Ureter (tissue), 1 donor: Measurements from ENCODE around the gene CHRD. TPM values are rescaled to one million over a fixed set of nuclear protein-coding genes. Genes with fewer than 3 reads are reported as not detected.
"Not testable (repeated sequence)": the region's sequence is repeated elsewhere in the genome, so short reads cannot be mapped to it uniquely, and the experiment has no call there.

Source experiments
- DNase-seq: peaks from one replicate; pipeline ENCODE4 v3.0.0-alpha.2; 2020; ENCODE audit warnings: low spot score
- total RNA-seq: library from RNA; stranded (reverse); gene quantifications from one replicate; pipeline ENCODE4 v1.2.4, GENCODE V29; 2023
- donor health status: DM: yes; HTN: yes; CAD: no.

The CHRD gene
- total RNA-seq = 16.8 TPM

- no peak for DNase-seq
Observed at GRCh38 chr3:184379358-184380184, at the start of gene CHRD. Gene CHRD, plus strand, starts transcription at chr3:184380054. Its CDS starts 265 bp downstream, at chr3:184380319.

- DNase-seq = no peak
Observed at GRCh38 chr3:184332370-184333090, 47.3 kb upstream of the CHRD start.

- no peak for DNase-seq
Observed at GRCh38 chr3:184333190-184333589, 46.7 kb upstream of the CHRD start.

GRCh38 chr3:184333700-184334099 lies 46.2 kb upstream of the CHRD start:
- DNase-seq = no peak

- no peak for DNase-seq
Observed at GRCh38 chr3:184334470-184335158, 45.2 kb upstream of the CHRD start.

DNA sequence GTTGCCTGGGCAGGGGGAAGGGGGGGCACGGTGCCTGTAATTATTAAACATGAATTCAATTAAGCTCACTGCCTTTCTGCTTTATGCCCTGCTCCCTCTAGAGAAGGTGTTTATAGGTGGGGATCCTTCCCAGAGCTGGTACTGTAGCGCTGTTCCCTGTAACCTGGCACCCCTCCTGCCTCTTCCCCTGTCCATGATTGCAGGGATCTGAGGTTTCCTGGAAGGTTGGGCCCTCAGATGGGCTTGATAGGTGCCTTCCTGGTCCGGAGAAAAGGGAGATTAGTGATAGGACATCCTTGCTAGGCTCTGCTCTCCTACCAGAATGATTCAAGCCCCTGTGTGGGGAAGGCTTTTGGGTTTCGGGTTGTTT lies 44.6 kb upstream of the CHRD start:
- no peak for DNase-seq

DNA sequence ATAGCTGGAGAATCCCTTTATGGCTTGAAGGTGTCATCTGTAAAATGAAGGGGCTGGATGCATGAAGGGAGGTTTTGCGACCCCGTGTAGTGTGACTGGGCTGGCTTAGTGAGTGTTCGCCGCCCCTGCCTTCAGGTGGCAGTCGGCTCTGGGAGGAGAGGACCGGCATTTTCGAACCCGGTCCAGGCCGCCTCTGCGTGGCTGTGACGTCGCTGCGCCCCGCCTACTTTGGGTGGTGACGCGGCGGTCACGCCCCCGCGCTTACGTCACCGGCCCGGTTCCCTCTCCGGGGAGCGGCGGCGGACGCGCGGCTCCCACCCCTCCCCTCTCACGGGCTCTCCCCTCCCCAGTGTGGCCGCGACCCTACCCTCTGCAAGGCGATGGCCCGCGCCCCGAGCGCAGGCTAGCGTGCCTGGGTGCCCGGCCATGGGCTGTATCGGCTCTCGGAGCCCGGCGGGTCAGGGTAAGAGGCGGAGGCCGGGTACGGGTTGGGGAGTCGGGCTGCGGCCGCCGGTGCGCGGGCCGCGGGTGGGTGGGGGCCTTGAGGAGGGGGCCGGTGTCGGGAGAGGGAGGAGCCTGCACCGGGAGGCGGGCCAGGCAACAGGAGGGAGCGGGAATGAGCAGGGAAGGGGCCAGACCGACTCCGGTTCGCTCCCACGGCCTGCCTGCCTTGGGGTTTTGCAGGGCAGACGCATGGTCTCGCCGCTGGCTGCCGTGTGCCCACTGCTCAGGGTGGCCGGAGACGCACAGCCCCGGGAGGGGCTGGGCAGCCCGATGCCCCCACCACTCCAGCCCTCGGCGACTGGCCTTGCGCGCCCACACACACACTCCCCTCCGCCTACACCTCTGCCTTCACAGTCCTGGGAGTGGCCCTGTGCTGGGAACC lies 44.0 kb upstream of the CHRD start:
- peak; percentile 87 for DNase-seq

DNA sequence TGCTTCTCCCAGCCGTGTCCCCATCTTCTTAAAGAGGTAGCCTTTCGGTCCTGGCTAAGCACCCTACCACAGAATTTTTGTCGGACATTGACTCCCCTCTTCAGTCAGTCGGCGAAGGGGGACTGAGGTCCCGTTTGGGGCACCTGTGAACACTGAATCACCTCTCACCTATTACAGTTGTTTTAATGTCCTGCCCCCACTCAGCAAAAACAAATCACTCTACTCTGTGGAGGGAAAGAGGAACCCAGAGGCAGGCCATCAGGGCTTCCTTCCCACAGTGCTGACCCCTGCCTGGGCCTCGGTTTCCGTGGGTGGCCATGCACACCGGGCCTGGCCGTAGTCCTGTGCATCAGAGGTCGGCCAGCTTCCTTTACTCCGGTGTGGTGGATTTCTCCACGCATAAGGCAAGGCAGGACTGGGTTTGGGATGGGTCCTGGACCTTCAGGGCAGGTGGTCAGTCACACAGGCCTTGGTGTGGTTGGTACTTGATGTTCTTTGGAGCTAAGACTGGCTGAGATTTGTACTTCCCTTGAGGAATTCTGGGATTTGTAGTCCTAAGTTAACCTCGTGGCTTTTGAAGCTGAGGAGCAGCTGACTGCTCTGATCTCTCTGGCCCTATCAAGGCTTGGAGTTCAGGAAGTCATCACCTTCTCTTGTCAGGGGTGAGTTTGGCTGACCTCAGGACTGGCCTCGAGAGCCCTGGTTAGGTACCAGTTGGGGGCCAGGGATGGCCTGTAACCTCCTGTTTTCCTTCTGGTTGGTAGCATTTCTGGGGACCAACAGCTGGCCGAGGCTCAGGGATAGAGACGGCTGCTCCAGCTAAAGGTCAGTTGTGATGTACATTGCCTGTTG lies 43.1 kb upstream of the CHRD start:
- DNase-seq = no peak

- DNase-seq = no peak
Observed at GRCh38 chr3:184337399-184337714, 42.5 kb upstream of the CHRD start, which contains the start of gene FAM131A. Gene FAM131A, plus strand, starts transcription at chr3:184337600. Its CDS starts 31 bp downstream, at chr3:184337631.

GRCh38 chr3:184337981-184338380 lies 41.9 kb upstream of the CHRD start:
- no peak for DNase-seq

- DNase-seq = peak; percentile 83
Observed at GRCh38 chr3:184338511-184338945, 41.3 kb upstream of the CHRD start.

DNA sequence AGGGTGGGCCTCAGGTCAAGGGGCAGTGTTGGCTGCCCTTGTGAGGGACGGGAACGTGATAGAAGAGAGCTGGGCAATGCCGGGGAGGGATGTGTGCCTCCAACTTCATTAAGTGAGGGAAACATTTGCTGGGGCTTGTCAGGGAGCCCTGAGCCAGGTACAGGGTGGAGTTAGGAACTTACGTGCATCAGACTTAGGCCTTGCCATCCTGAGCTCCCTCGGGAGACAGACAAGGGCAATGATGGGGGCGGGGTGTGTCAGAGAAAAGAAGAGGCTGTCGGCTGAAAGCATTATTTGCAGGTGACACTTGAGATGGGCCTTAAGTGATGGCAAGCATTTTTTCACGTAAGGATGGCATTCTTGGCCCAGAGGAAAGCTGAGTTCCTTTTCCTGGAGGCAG lies 40.9 kb upstream of the CHRD start:
- DNase-seq = no peak

DNA sequence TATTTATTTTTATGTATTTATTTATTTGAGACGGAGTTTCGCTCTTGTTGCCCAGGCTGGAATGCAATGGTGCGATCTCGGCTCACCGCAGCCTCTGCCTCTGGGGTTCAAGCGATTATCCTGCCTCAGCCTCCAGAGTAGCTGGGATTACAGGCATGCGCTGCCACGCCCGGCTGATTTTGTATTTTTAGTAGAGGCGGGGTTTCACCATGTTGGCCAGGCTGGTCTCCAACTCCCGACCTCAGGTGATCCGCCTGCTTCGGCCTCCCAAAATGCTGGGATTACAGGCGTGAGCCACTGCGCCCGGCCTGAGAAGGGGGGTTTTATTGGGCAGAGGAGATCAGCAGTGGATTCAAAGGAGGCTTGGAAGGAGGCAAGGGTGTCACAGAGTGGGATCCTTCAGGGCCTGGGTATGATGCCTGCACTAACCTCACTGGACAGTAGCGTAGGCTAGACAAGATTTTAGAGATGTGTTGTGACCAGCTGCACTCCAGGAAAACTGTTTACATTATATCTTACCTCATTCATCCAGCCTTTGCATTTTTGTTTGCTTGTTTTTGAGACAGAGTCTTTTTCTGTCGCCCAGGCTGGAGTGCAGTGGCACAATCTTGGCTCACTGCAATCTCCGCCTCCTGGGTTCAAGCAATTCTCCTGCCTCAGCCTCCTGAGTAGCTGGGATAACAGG lies 40.3 kb upstream of the CHRD start:
- DNase-seq = not testable (repeated sequence)

GRCh38 chr3:184341925-184342324 lies 37.9 kb upstream of the CHRD start:
- DNase-seq = no peak

DNA sequence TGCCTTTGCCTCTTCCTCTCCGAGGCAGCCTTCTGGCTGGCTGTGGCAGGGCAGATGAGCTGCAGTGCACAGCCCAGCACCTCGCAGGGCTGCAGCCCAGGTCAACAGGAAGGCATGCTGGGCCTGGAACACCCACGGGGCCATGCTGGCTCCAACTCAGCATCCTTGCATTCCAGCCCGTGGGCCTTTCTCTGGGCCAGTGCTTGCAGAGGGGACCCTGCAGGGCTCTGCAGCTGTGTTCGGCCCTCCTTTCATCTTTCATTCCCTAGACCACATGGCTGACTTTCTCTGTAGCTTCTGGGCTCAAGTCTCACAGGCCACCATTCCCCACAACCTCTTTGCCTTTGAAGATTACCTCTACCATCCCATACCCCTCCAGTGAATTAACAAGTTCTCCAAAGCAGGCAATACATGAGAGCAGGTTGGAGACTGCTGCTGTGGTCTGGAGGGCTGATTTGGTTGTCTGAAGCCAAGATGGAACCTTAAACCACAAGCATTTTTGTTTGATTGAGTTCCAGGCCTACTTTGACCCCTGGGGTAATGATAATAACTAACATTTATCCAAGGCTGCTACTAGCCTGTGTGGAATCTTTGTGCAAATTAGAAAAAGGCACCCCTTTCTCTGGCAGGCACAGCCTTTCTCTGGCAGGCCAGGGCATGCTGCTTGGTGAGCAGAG lies 36.5 kb upstream of the CHRD start:
- no peak for DNase-seq

GRCh38 chr3:184344579-184345316 lies 35.1 kb upstream of the CHRD start:
- DNase-seq = no peak

- peak; percentile 74 for DNase-seq
Observed at GRCh38 chr3:184345317-184346144, 34.3 kb upstream of the CHRD start.
